T-helper 2 cell treated with Interferon-gamma antibody and Interleukin-4, amounts not matched to agents 5 μg/mL and 100 μg/mL, for 36 hours (primary cell): ENCODE results near the gene SLX9.

Source experiments
- DNase-seq: peaks from one replicate; pipeline ENCODE4 v3.0.0; 2021; ENCODE audit warnings: low spot score
- H3K27ac Mint-ChIP-seq: one replicate; pipeline ENCODE4 v1.8.0; 2021; ENCODE audit warnings: mild to moderate bottlenecking, mixed read lengths
- H3K27me3 Mint-ChIP-seq: one replicate; pipeline ENCODE4 v1.8.0; 2021; ENCODE audit warnings: low read depth, mixed read lengths
- H3K36me3 Mint-ChIP-seq: one replicate; pipeline ENCODE4 v1.8.0; 2021; ENCODE audit warnings: low read depth, mixed read lengths
- H3K4me1 Mint-ChIP-seq: one replicate; pipeline ENCODE4 v1.8.0; 2021; ENCODE audit warnings: low read depth, mixed read lengths
- H3K4me3 Mint-ChIP-seq: one replicate; pipeline ENCODE4 v1.8.0; 2022; ENCODE audit warnings: mild to moderate bottlenecking, moderate library complexity, mixed read lengths
- H3K9me3 Mint-ChIP-seq: one replicate; pipeline ENCODE4 v1.8.0; 2021; ENCODE audit warnings: mixed read lengths

SLX9 gene

DNA sequence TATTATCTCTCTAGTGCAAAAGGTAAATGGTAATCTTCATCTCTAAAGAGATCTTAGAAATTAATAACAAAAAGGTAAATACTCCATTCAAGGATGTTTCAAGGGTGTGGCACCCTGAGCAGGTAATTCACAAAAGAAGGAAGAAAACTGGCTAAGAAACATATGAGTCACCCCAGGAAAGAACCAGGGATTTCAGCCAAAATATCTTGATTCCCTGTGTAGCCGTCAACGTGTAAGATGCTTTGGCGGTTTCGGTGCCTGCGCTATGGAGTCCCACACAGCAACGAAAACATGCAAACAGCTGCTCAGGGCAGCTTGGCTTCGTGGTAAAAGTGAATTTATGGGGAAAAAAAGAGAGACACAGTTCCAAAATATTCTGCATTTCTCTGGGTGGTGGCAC is 22.9 kb upstream of the SLX9 start:
- Mint-ChIP-seq H3K27ac (peak overlapping the region; percentile 62), H3K9me3 (no peaks in the 10 kb centered on the region), H3K36me3 (peaks cover 46% of the 10 kb centered on the region), H3K4me1 (peaks cover 48% of the 10 kb centered on the region), H3K27me3 (no peaks in the 10 kb centered on the region), H3K4me3 (peak overlapping the region; percentile 97)
- DNase-seq: no peak

DNA sequence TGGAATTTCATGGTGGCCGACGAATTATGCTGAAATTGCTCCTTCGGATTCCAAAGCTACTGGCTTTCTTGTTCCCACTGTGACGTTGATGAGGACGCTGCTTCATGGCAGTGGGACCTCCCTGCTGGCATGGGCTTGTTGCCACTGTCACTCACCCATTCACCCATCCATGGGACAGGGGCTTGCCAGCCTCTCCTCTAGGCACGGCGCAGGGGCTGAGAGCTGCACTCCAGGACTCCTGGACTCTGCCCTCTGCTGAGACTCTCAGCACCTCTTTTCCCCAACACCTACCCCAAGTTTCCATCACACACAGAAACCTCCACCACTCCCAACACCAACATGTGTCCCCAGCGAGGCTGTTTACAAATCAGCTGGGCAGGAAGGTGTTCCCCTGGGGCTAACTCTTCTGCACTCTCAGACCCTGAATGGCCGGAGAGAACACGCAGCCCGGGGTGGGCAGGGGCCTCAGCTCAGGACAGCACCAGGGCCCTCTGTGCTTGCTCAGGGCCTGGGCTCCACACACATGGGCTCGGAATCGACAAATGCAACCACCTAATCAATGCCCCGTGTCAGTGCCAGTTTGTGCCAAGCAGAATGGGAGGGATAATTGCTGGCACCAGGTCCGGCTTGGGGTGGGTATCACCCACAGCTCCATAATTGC is 22.3 kb upstream of the SLX9 start:
- DNase-seq: no peak
- Mint-ChIP-seq H3K4me1 (peaks cover 50% of the 10 kb centered on the region), H3K9me3 (no peaks in the 10 kb centered on the region), H3K27me3 (no peaks in the 10 kb centered on the region), H3K27ac (peak overlapping the region; percentile 57), H3K36me3 (peaks cover 46% of the 10 kb centered on the region), H3K4me3 (peak overlapping the region; percentile 97)

DNA sequence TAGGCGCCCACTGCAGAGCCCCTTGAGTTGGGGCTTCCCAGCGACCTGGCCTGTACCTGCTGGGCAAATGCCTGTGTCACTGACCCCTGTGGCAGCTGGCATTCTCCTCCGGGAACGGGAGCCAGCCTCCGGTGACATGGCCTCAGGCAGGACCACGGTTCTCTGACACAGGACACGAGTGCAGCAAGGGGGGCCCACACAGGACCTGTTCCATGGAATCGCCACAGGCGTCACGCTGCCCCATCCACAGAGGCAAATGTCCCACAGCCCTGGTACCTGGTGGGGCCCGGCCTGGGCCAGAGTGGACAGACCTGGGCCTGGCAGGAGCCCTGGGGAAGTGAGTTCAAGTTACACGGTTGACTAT is 21.7 kb upstream of the SLX9 start:
- Mint-ChIP-seq H3K9me3 (no peaks in the 10 kb centered on the region), H3K4me1 (peaks cover 53% of the 10 kb centered on the region), H3K36me3 (peaks cover 45% of the 10 kb centered on the region), H3K27ac (no peak overlapping the region), H3K27me3 (no peaks in the 10 kb centered on the region), H3K4me3 (peak overlapping the region; percentile 97)
- no peak for DNase-seq

DNA sequence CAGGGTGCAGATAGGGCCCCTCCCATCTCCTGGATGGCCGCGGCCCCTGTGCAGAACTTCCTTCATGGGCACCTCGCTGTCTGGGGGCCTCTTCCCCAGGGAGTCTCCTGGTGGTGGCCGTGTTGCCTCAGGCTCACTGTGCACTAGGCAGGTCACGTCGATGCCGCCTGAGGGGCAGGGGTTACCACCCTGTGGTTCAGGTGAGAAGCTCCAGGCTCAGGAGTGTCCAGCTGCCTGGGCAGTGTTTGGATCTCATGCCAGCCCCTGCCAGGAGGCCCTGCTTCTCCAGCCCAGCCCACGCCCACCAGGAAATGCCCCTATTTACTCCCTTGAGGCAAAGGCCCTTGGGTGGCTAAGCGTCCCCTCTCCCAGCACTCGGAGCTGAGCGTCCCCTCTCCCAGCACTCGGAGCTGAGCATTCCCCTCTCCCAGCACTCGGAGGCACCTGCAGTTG is 21.2 kb upstream of the SLX9 start:
- no peaks in the 10 kb centered on the region for H3K9me3 Mint-ChIP-seq
- H3K4me1 Mint-ChIP-seq: peaks cover 51% of the 10 kb centered on the region
- H3K27me3 Mint-ChIP-seq: no peaks in the 10 kb centered on the region
- peak overlapping the region; percentile 78 for H3K27ac Mint-ChIP-seq
- peak overlapping the region; percentile 97 for H3K4me3 Mint-ChIP-seq
- DNase-seq: no peak
- peaks cover 44% of the 10 kb centered on the region for H3K36me3 Mint-ChIP-seq

DNA sequence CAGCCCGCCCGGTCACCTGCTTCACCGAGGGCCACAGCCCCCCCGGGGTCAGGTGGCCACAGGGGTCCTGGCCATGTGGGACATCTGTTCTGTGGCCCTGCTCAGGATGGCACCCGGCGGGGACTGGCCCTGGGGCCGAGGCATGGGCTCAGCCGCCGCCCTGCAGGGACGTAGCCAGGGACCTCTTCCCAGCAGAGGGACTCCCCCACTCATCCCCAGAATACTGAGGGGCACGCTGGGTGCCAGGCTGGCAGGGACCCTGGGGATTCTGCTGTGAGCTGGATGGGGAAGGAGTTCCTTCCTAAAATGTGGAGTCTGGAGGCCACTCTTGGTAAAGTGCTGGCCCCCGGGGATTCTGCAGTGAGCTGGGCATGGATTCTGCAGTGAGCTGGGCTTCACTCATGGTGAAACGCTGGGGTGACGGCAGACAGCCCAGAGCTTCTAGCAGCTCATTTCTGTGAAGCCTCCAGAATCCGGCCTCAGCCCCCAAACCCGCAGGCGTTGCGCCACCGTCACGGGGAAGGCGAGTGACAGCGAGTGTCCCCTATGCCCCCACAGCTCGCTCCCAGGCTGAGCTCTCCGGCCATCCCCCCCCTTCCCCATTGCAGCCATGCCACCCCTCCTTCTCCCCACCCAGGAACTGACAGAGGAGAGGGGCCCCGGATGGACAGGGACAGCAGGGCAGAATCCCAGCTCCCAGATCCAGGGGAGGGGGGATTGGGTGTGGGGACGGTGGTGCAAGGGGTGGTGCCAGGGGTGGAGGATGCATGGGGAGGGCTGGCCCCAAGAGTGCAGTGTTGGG is 20.5 kb upstream of the SLX9 start:
- Mint-ChIP-seq H3K27ac (peak overlapping the region; percentile 58), H3K4me3 (peak overlapping the region; percentile 97), H3K9me3 (no peaks in the 10 kb centered on the region), H3K27me3 (no peaks in the 10 kb centered on the region), H3K4me1 (peaks cover 54% of the 10 kb centered on the region), H3K36me3 (peaks cover 45% of the 10 kb centered on the region)
- no peak for DNase-seq

DNA sequence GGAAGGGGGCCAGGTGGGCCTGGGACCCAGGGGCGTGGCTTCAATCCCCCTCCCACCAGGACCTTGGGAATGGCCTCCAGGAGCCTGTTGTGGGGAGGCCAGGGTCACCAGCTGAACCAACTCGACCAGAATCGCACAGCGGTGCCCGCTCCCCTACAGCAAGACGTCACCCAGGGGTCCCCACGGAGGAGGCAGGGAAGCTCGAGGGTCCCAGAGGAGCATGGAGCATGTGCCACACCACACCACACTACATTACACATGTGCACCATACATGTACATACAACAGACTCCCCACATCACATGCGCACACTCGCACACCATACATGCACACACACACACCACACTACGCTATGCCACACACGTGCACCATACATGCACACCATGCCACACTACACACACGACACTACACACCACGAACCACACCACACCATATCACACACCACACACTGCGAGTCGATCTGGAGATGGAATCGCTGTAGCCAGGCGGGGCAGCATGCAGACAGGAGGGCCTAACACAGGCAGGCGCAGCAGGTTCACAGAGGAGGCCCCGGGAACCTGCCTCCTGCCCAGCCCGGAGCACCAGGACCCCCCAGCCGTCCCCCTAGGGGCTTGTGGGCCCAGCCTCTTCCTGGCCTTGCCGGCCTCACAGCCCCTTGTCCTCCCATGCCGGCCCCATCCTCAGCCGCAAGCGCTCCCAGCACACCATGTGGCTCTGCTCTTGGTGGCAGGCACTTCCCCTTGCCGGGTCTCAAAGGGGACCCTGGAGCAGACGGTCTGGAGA is 19.7 kb upstream of the SLX9 start:
- DNase-seq: no peak
- Mint-ChIP-seq H3K27ac (peak overlapping the region; percentile 93), H3K4me3 (peak overlapping the region; percentile 97), H3K9me3 (no peaks in the 10 kb centered on the region), H3K4me1 (peaks cover 56% of the 10 kb centered on the region), H3K36me3 (peaks cover 44% of the 10 kb centered on the region), H3K27me3 (no peaks in the 10 kb centered on the region)

DNA sequence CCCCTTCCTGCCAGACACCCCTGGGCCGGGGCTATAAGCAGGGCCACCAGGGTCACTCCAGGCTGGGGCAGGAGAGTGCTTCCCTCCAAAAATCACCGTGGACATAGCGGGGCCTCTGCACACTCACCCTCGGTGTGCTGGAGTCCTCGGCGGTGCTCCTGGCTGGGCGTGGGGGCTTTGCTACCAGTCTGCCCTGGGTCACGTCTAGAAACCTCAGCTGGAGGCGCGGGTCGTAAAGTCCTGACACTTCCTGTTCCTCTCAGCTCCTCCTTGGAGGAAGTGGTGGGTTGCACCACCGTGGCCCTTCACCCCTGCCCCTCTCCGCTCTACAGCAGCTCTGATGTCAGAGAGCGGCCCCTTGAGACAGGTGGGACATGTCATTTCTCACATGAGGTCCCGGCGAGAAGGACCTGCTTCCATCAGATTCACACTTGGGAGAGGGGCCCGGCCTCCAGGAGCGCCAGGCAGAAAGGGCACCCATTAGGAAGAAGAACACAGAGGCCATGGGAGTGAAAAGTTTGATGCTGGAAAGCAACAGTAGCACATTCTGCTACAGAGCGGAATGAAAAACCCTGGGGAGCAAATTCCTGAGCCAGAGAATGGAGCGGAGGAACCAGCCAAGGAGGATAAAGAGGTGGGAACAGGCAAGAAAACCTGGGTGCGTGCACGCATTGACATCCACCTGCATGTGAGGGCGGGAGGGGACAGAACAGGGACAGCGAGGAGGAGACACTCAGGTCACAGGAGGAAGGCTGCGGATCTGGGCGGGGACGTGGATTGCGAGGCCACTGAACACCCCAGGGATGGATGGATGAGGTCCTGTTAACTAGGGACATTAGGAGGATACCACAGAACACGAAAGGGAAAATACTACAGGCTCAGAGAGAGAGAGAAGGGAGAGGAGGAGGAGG is 18.9 kb upstream of the SLX9 start, which contains the start of gene ITGB2:
TSS of gene ITGB2 (minus strand) at position 206 of the 911 bp plus-strand sequence. CDS start 10,117 bp downstream, outside the sequence.
- Mint-ChIP-seq H3K4me1 (peaks cover 56% of the 10 kb centered on the region), H3K4me3 (peak within 1 kb of the TSS; percentile 97)
- DNase-seq: peak; percentile 67

DNA sequence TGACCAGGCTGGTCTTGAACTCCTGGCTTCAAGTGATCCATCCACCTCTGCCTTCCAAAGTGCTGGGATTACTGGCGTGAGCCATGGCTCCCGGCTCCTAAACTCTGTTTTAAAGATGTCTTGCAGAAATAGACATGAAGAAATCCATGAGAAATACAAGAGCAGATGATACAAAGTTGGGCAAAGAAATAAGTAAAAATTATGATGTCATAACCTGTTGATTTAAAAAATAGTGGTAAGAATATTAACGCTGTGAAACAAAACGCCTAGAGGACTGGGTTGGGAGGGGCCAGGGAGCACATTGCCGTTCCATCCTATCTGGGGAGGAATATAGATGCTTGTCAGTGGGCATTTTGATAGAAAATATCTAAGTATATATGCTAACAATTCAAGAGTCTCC is 17.9 kb upstream of the SLX9 start:
- H3K9me3 Mint-ChIP-seq: no peaks in the 10 kb centered on the region
- H3K27ac Mint-ChIP-seq: peak overlapping the region; percentile 64
- DNase-seq: no peak
- no peaks in the 10 kb centered on the region for H3K27me3 Mint-ChIP-seq
- H3K4me1 Mint-ChIP-seq: peaks cover 57% of the 10 kb centered on the region
- H3K36me3 Mint-ChIP-seq: peaks cover 34% of the 10 kb centered on the region
- H3K4me3 Mint-ChIP-seq: peak overlapping the region; percentile 97

More for the DNA sequence above, 18.9 kb upstream of the SLX9 start, which contains the start of gene ITGB2:
- H3K27ac Mint-ChIP-seq: peak within 1 kb of the TSS; percentile 93
- H3K27me3 Mint-ChIP-seq: no peaks in the 10 kb centered on the region
- peaks cover 40% of the 10 kb centered on the region for H3K36me3 Mint-ChIP-seq
- no peaks in the 10 kb centered on the region for H3K9me3 Mint-ChIP-seq

DNA sequence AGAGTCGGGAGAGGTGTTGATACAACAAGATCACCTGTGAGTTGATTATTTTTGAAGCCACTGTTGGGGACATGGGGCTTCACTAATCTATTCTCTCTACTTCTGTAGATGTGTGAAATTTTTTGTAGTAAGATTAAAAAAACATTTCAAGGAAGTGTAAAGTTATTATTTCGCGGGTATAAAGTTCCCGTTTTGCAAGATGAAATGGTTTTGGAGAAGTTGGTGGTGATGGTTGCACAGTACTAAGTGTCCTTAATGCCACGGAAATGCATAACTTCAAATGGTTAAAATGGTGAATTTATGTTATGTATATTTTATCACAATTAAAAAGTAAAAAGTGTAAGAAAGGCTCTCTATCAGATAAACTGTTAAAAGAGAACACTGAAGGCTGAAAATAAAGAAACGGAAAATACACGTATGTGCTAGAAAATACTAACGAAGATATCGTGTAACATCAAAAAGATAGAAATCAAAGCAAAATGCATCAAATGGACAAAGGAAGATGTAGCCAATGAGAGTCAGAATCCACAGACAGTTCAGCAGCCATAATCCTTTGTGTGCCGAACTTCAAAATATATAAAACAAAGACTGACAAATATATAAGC is 16.2 kb upstream of the SLX9 start:
- Mint-ChIP-seq H3K9me3 (no peaks in the 10 kb centered on the region), H3K27ac (peak overlapping the region; percentile 81), H3K4me1 (peaks cover 62% of the 10 kb centered on the region), H3K36me3 (peaks cover 20% of the 10 kb centered on the region), H3K27me3 (no peaks in the 10 kb centered on the region), H3K4me3 (peak overlapping the region; percentile 55)
- no peak for DNase-seq

DNA sequence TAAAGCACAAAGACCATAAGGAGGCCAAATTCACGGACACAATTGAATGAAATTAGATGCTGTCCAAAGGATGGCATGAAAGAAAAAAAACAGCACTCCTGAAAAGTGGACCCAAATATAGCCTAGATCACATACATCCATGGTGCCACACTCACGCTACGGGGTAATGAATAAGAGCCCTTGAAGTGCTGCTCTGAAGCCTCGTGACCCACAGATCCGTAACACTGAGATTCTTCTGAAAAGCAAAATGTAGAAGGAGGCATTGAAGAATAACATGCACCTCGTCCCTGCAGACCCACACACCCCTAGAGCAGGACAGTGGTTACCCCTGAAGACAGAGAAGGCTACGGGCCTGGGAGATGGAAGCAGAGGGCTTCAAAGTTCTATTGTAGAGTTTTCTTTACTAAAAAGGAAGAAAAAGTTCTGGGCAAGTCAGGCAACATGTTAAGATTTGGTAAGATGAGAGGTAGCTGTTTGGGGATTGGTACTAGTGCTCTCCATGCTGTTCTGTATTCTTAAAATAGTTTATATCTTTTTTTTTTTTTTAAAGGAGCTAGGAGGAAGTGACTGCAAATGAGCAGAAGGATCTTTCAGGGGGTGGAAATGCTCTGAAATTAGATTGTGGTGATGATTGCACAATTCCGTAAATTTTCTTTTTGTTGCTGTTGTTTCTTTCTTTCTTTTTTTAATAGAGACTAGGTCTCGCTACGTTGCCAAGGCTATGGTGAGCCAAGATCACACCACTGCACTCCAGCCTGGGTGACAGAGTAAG is 15.0 kb upstream of the SLX9 start:
- Mint-ChIP-seq H3K4me1 (peaks cover 68% of the 10 kb centered on the region), H3K27me3 (no peaks in the 10 kb centered on the region), H3K27ac (peak overlapping the region; percentile 81), H3K4me3 (peak overlapping the region; percentile 55), H3K36me3 (peaks cover 13% of the 10 kb centered on the region), H3K9me3 (no peaks in the 10 kb centered on the region)
- DNase-seq: no peak

DNA sequence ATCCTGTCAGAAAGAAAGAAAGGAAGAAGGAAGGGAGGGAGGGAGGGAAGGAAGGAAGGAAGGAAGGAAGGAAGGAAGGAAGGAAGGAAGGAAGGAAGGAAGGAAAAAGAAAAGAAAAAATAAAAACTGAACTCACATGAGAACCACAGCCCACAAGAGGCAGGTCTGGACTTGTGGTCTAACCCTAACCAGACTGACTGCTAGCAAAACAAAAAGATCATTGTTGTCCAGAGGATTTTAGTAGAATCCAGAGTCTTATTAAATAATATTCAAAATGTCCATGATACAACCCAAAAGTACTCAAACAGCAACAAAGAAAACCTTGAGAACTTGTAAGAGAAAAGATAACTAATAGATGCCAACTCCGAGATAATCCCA is 14.5 kb upstream of the SLX9 start:
- H3K4me3 Mint-ChIP-seq: peak overlapping the region; percentile 55
- no peak for DNase-seq

DNA sequence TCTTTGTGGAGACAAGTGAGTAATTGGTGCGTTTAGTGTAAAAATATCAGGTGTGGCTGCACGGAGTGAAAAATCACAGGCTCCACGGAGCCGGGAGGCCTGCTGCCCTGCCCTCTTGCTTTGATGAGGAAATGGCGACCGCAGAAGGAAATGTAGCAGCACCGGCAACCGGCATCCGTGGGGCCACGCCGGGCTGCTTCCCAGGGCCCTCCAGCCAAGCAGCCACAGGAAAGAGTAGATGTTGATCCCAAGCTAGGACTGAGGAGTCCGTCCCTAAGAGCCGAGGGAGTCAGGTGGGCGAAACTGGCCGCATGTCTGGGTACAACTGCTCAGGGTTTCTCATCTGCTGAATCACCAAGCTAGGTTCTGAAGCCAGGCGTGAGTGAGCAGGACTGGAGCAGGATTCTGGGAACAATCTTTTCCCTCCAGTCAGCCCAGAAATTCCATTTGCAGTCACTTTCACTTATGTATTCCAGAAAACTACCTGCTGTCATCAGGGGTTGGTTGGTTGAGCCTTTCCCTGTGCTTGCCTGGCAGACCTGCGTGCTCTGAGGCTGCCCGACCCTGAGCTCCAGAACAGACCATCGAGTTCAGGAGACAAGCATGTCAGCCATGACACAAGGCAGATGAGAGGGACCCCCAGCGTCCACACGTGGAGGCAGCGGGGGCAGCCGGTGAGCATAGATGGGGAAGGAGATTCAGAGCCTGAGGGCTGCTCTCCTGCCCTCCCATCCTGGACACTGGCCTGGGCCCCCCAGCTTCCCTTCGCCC is 13.3 kb upstream of the SLX9 start:
- Mint-ChIP-seq H3K4me1 (peaks cover 73% of the 10 kb centered on the region), H3K9me3 (no peaks in the 10 kb centered on the region), H3K27me3 (no peaks in the 10 kb centered on the region), H3K36me3 (peaks cover 4% of the 10 kb centered on the region), H3K4me3 (peak overlapping the region; percentile 90), H3K27ac (peak overlapping the region; percentile 95)
- peak; percentile 46 for DNase-seq

More for the DNA sequence above, 14.5 kb upstream of the SLX9 start:
- peak overlapping the region; percentile 81 for H3K27ac Mint-ChIP-seq
- H3K9me3 Mint-ChIP-seq: no peaks in the 10 kb centered on the region
- peaks cover 71% of the 10 kb centered on the region for H3K4me1 Mint-ChIP-seq
- H3K36me3 Mint-ChIP-seq: peaks cover 10% of the 10 kb centered on the region
- no peaks in the 10 kb centered on the region for H3K27me3 Mint-ChIP-seq
